Stimulated activated CD4-positive, alpha-beta T cell treated with anti-CD3 and anti-CD28 coated beads, TNF-alpha, amount 100 ng/mL, for 1 hour (primary cell): ENCODE results near the gene KIAA0232.
"Not testable (repeated sequence)": the region's sequence is repeated elsewhere in the genome, so short reads cannot be mapped to it uniquely, and the experiment has no call there.

Source experiments
- DNase-seq, 3 donors: peaks; one replicate each; pipeline ENCODE4 v3.0.0-alpha.2; 2020; ENCODE audit warnings: low read depth in 3 of 3, low spot score in 1 of 3

The KIAA0232 gene

GRCh38 chr4:6877067-6877466 is 94.5 kb downstream of the KIAA0232 start:
- no peak for DNase-seq

GRCh38 chr4:6878451-6879059 is 96.0 kb downstream of the KIAA0232 start:
- DNase-seq: no peak

GRCh38 chr4:6880691-6881090 is 98.2 kb downstream of the KIAA0232 start:
- no peak for DNase-seq

- no peak for DNase-seq
Observed at GRCh38 chr4:6881908-6882307, 99.4 kb downstream of the KIAA0232 start.

- no peak for DNase-seq
Observed at GRCh38 chr4:6884341-6884870, 101.9 kb downstream of the KIAA0232 start.

- DNase-seq: no peak
Observed at GRCh38 chr4:6885953-6886557, 103.5 kb downstream of the KIAA0232 start.

GRCh38 chr4:6886886-6887285 is 104.4 kb downstream of the KIAA0232 start:
- no peak for DNase-seq

GRCh38 chr4:6887591-6888371 is 105.3 kb downstream of the KIAA0232 start:
- DNase-seq: no peak

- DNase-seq: no peak
Observed at GRCh38 chr4:6888506-6889071, 106.1 kb downstream of the KIAA0232 start.

- DNase-seq: no peak
Observed at GRCh38 chr4:6889101-6889735, 106.7 kb downstream of the KIAA0232 start.

GRCh38 chr4:6889736-6890324 is 107.3 kb downstream of the KIAA0232 start:
- DNase-seq: no peak

GRCh38 chr4:6890358-6890757 is 107.8 kb downstream of the KIAA0232 start:
- no peak for DNase-seq

GRCh38 chr4:6890971-6891370 is 108.4 kb downstream of the KIAA0232 start:
- not testable (repeated sequence) for DNase-seq

GRCh38 chr4:6891436-6892170 is 109.1 kb downstream of the KIAA0232 start:
- DNase-seq: no peak

GRCh38 chr4:6892190-6892908 is 109.8 kb downstream of the KIAA0232 start:
- DNase-seq: no peak

GRCh38 chr4:6892909-6893202 is 110.3 kb downstream of the KIAA0232 start:
- no peak for DNase-seq

GRCh38 chr4:6893449-6894085 is 111.0 kb downstream of the KIAA0232 start:
- DNase-seq: no peak

GRCh38 chr4:6894086-6894478 is 111.6 kb downstream of the KIAA0232 start:
- DNase-seq: no peak
